ENCODE data around the gene ERICH6. TPM values are rescaled to one million over a fixed set of nuclear protein-coding genes. Genes with fewer than 3 reads are reported as not detected.

The ERICH6 gene
- total RNA-seq, 1 donor from 2014 or later: not detected

DNA sequence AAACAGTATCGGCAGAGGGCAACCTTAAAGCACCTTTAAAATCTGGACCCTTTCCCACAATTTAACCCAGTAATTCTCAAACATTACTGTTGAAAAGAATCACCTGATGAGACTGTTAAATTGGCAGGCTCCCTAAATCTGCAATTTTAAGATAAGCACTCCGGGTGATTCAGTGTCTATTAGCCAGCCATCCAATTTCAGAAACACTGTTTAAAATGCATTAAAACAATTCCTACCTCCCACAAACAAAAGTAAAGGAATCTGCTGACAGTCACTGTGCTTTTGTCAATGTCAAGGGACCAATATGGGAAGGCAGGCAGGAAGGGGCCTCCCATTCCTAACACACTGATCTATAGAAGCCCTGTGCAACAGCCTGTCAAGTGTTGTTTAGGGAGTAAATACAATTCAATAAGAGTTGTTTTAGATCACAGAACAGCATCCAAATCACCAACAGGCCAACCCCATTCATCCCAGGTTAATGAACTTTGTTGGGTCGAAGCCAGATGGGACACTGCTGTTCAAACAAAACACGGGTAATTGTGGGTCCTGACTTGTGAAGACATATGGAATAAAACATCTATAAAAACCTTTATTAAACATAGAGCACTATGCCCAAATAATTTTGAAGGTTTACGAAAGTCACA, 37.9 kb upstream of the ERICH6 start:
- Histone ChIP-seq H3K4me3 (no peak overlapping the region), H3K27me3 (no peaks in the 10 kb centered on the region), H3K36me3 (peaks cover 0 to 22% of the 10 kb centered on the region in 2 donors), H3K9me3 (no peaks in the 10 kb centered on the region), H3K27ac (no peak overlapping the region), H3K4me1 (peaks cover 98% of the 10 kb centered on the region)
- TF ChIP-seq POLR2A (IDR thresholded peaks at IDR 0.05): no peak
- TF ChIP-seq, protein P1, sequence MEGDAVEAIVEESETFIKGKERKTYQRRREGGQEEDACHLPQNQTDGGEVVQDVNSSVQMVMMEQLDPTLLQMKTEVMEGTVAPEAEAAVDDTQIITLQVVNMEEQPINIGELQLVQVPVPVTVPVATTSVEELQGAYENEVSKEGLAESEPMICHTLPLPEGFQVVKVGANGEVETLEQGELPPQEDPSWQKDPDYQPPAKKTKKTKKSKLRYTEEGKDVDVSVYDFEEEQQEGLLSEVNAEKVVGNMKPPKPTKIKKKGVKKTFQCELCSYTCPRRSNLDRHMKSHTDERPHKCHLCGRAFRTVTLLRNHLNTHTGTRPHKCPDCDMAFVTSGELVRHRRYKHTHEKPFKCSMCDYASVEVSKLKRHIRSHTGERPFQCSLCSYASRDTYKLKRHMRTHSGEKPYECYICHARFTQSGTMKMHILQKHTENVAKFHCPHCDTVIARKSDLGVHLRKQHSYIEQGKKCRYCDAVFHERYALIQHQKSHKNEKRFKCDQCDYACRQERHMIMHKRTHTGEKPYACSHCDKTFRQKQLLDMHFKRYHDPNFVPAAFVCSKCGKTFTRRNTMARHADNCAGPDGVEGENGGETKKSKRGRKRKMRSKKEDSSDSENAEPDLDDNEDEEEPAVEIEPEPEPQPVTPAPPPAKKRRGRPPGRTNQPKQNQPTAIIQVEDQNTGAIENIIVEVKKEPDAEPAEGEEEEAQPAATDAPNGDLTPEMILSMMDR (IDR thresholded peaks at IDR 0.05): no peak
- no peak for TF ChIP-seq POLR2AphosphoS5 (IDR thresholded peaks at IDR 0.05; ENCODE audit: insufficient read depth in 1 of 2, low read depth in 1 of 2)
- DNase-seq (ENCODE audit: extremely low spot score in 2 of 2): no peak
- intact Hi-C loops (cut with DNase I): no loop called here

DNA sequence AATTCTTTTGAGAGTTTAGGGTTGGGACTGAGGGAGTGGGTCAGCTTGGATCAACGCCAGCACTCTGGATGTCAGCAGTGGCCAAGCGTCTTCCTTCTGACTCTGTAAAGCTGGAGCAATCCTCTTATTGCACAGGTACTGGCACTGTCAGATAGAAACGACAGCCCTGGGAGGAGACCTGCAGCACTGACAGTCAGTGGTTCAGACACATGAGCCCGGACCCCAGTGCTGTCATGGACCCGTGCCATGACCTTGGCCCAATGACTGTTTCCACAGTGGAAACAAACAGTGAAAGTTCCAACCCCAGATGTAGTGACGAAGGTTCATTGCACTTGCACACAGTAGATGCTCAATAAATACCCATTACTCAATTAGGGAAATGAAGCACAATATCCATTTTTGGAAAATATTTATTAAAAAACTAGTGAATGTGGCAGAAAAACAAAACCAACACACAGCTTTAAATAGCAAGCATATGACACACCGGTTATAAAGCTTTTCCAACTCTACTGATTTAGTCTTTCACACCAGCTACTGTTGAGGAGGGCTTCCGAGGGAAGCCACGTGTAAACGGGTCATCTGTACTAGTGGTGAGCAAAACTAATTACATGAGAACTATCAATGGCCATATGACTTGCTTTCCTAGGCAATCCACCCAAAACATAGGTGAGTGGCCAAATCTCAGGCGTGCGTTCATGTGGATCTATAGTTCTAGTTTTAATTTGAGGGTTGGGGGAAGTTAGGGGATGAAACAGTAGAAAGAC, 37.2 kb upstream of the ERICH6 start:
- intact Hi-C loops (cut with DNase I): no loop called here
- no peaks in the 10 kb centered on the region for H3K9me3 ChIP-seq
- H3K4me3 ChIP-seq: no peak overlapping the region
- peak in 1 of 2 donors; percentile 58 for DNase-seq (ENCODE audit: extremely low spot score in 2 of 2)
- H3K27me3 ChIP-seq: no peaks in the 10 kb centered on the region
- H3K27ac ChIP-seq: no peak overlapping the region
- H3K36me3 ChIP-seq: peaks cover 0 to 22% of the 10 kb centered on the region in 2 donors
- H3K4me1 ChIP-seq: peaks cover 97% of the 10 kb centered on the region
- TF ChIP-seq, protein P1 (IDR thresholded peaks at IDR 0.05): no peak
- no peak for TF ChIP-seq POLR2AphosphoS5 (IDR thresholded peaks at IDR 0.05; ENCODE audit: insufficient read depth in 1 of 2, low read depth in 1 of 2)
- TF ChIP-seq POLR2A (IDR thresholded peaks at IDR 0.05): no peak

DNA sequence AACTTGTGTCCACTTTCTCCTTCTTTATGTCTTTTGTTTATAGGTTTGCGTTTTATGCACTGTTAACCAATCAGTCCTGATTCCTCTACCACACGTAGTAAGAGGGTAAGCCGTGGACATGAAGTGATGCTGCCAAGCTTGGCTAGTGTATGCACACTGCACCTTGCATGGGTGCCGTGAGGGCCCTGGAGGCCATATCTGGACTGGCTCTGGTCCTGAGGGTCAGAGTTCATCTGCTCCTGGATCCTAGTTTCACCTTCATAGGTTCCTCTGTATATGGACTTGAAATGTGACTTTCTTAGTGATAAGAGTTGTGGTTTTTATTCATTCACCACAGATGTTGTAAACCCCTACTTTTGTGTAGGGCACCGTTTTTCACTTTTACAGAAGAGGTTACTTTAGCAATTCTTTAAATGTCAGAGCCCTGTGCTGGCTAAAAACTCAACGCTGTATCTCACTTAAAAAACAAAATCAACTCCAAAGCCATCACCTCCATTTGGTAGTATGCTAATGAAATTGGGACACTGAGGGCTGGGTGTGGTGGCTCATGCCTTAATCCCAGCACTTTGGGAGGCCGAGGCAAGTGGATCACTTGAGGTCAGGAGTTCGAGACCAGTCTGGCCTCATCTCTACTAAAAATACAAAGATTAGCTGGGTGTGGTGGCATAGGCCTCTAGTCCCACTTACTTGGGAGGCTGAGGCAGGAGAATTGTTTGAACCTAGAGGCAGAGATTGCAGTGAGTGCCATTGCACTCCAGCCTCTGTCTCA, 36.3 kb upstream of the ERICH6 start:
- Histone ChIP-seq H3K36me3 (peaks cover 0 to 22% of the 10 kb centered on the region in 2 donors), H3K9me3 (no peaks in the 10 kb centered on the region), H3K4me1 (peaks cover 93% of the 10 kb centered on the region), H3K27me3 (no peaks in the 10 kb centered on the region), H3K4me3 (no peak overlapping the region), H3K27ac (no peak overlapping the region)
- intact Hi-C loops (cut with DNase I): no loop called here
- TF ChIP-seq, protein P1 (IDR thresholded peaks at IDR 0.05): no peak
- no peak for TF ChIP-seq POLR2AphosphoS5 (IDR thresholded peaks at IDR 0.05; ENCODE audit: insufficient read depth in 1 of 2, low read depth in 1 of 2)
- TF ChIP-seq POLR2A (IDR thresholded peaks at IDR 0.05): no peak
- DNase-seq (ENCODE audit: extremely low spot score in 2 of 2): peak in 1 of 2 donors; percentile 46

DNA sequence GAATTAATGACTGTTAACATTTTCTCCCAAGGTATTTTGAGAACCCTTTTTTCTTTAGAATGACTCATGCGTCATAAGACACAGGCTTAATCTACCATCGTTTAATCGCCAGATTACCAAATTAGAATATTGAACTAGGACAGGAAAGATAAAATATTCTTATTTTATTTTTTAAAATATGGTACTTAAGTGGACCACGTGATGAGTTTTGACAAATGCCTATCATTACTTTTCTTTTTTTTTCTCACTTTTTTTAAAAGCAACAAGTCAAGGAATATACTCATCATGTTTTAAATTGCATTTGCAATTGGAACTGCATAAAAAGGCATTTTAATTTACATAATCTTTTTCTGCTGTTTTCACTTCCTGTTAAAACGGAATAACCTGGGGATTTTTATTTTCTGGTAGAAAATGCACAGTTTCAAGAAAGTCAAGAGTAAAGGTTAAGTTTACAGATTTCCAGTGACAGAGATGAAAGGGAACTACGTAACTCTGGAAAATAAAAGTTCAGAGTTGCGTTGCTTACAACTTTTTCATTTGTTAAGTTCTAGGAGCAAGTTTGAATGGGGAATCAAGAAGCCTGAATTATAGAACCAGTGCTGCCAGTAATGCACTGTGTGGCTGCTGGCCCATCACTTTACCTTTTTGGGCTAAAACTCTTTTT, 35.6 kb upstream of the ERICH6 start:
- no peak for DNase-seq (ENCODE audit: extremely low spot score in 2 of 2)
- intact Hi-C loops (cut with DNase I): no loop called here
- TF ChIP-seq POLR2AphosphoS5 (IDR thresholded peaks at IDR 0.05; ENCODE audit: insufficient read depth in 1 of 2, low read depth in 1 of 2) (no peak), POLR2A (IDR thresholded peaks at IDR 0.05) (no peak)
- TF ChIP-seq, protein P1 (IDR thresholded peaks at IDR 0.05): no peak
- H3K36me3 ChIP-seq: peaks cover 0 to 22% of the 10 kb centered on the region in 2 donors
- no peaks in the 10 kb centered on the region for H3K9me3 ChIP-seq
- H3K4me1 ChIP-seq: peaks cover 93% of the 10 kb centered on the region
- H3K4me3 ChIP-seq: no peak overlapping the region
- H3K27ac ChIP-seq: peak overlapping the region; percentile 49
- no peaks in the 10 kb centered on the region for H3K27me3 ChIP-seq
